WTC11 (cell line): ENCODE results near the gene PEAR1. TPM values are rescaled to one million over a fixed set of nuclear protein-coding genes. Genes with fewer than 3 reads are reported as not detected.

Experiments
- ATAC-seq: fragments of 200-7000 bp; cut with Tn5 transposase; 2 replicates; pipeline ENCODE4 v1.10.0; 2021; ENCODE audit warnings: mild to moderate bottlenecking, moderate library complexity
- CTCF ChIA-PET: fragments of 300-600 bp; sonication (Branson Sonifier 250); formaldehyde crosslinking; loops from one replicate; lab custom pipeline; 2021; ENCODE audit warnings: antibody characterized with exemption; lab: Charles Lee
- POLR2A ChIA-PET: fragments of 350-600 bp; sonication (Branson Sonifier 250); formaldehyde crosslinking; loops from one replicate; lab custom pipeline; 2021; ENCODE audit warnings: antibody characterized with exemption; lab: Charles Lee
- DNase-seq: peaks from one replicate; pipeline ENCODE4 v3.0.0; 2021; ENCODE audit warnings: low spot score
- H3K27ac Mint-ChIP-seq: 2 replicates; pipeline ENCODE4 v1.8.0; 2021; ENCODE audit warnings: mixed read lengths
- H3K27me3 Mint-ChIP-seq: 2 replicates; pipeline ENCODE4 v1.8.0; 2021; ENCODE audit warnings: low read depth, mild to moderate bottlenecking, moderate library complexity, mixed read lengths
- H3K36me3 Mint-ChIP-seq: 2 replicates; pipeline ENCODE4 v1.8.0; 2021; ENCODE audit warnings: mixed read lengths
- H3K4me1 Mint-ChIP-seq: 2 replicates; pipeline ENCODE4 v1.8.0; 2022; ENCODE audit warnings: mixed read lengths
- H3K4me3 Mint-ChIP-seq: 2 replicates; pipeline ENCODE4 v1.8.0; 2021; ENCODE audit warnings: mild to moderate bottlenecking, moderate library complexity, mixed read lengths
- H3K9me3 Mint-ChIP-seq: 2 replicates; pipeline ENCODE4 v1.8.0; 2021; ENCODE audit warnings: mixed read lengths
- AFF4 ChIP-seq: sonication (generic); formaldehyde crosslinking; IDR thresholded peaks from 2 replicates; pipeline ENCODE4 v1.8.1; 2023; ENCODE audit warnings: mild to moderate bottlenecking, missing genetic modification reagents, borderline replicate concordance
- ATF2 ChIP-seq: sonication (generic); formaldehyde crosslinking; IDR thresholded peaks from 2 replicates; pipeline ENCODE4 v1.8.1; 2022; ENCODE audit warnings: low read depth, missing genetic modification reagents, borderline replicate concordance
- ERG ChIP-seq: fragments of 250-450 bp; sonication (Bioruptor Pico); IDR thresholded peaks from 2 replicates; pipeline ENCODE4 v1.8.0; 2021; ENCODE audit warnings: mild to moderate bottlenecking
- ESRRA ChIP-seq: sonication (generic); formaldehyde crosslinking; IDR thresholded peaks from 2 replicates; pipeline ENCODE4 v1.8.1; 2022; ENCODE audit warnings: mild to moderate bottlenecking, missing genetic modification reagents, borderline replicate concordance
- FOXJ3 ChIP-seq: sonication (generic); formaldehyde crosslinking; IDR thresholded peaks from 2 replicates; pipeline ENCODE4 v1.9.0; 2021; ENCODE audit warnings: missing genetic modification reagents, mild to moderate bottlenecking, borderline replicate concordance
- IRF2 ChIP-seq: sonication (generic); formaldehyde crosslinking; IDR thresholded peaks from 2 replicates; pipeline ENCODE4 v1.8.0; 2022; ENCODE audit warnings: low read depth, missing genetic modification reagents, borderline replicate concordance
- JUN ChIP-seq: sonication (generic); formaldehyde crosslinking; IDR thresholded peaks from 2 replicates; pipeline ENCODE4 v1.8.0; 2023; ENCODE audit warnings: mild to moderate bottlenecking, missing genetic modification reagents
- MAX ChIP-seq: sonication (generic); formaldehyde crosslinking; IDR thresholded peaks from 2 replicates; pipeline ENCODE4 v1.8.0; 2022; ENCODE audit warnings: mild to moderate bottlenecking, missing genetic modification reagents
- MXD4 ChIP-seq: fragments of 250-450 bp; sonication (Bioruptor Pico); IDR thresholded peaks from 2 replicates; pipeline ENCODE4 v1.8.0; 2021; ENCODE audit warnings: mild to moderate bottlenecking, moderate library complexity, borderline replicate concordance
- NFE2L1 ChIP-seq: sonication (generic); formaldehyde crosslinking; IDR thresholded peaks from 2 replicates; pipeline ENCODE4 v1.8.1; 2023; ENCODE audit warnings: missing genetic modification reagents
- NFYB ChIP-seq: sonication (generic); formaldehyde crosslinking; conservative IDR thresholded peaks from 2 replicates; pipeline ENCODE4 v1.8.0; 2022; ENCODE audit warnings: low read depth, missing genetic modification reagents
- SP1 ChIP-seq: sonication (generic); formaldehyde crosslinking; conservative IDR thresholded peaks from 2 replicates; pipeline ENCODE4 v1.8.1; 2022; ENCODE audit warnings: missing genetic modification reagents
- USF1 ChIP-seq: sonication (generic); formaldehyde crosslinking; IDR thresholded peaks from 2 replicates; pipeline ENCODE4 v1.8.0; 2022; ENCODE audit warnings: mild to moderate bottlenecking, missing genetic modification reagents
- USF2 ChIP-seq: sonication (generic); formaldehyde crosslinking; IDR thresholded peaks from 2 replicates; pipeline ENCODE4 v1.8.1; 2023; ENCODE audit warnings: mild to moderate bottlenecking, missing genetic modification reagents, moderate library complexity
- ZBTB43 ChIP-seq: sonication (generic); formaldehyde crosslinking; IDR thresholded peaks from 2 replicates; pipeline ENCODE4 v1.8.1; 2023; ENCODE audit warnings: mild to moderate bottlenecking, missing genetic modification reagents
- ZNF317 ChIP-seq: sonication (generic); formaldehyde crosslinking; IDR thresholded peaks from 2 replicates; pipeline ENCODE4 v1.8.1; 2023; ENCODE audit warnings: low read depth, mild to moderate bottlenecking, moderate library complexity, missing genetic modification reagents, borderline replicate concordance
- ZNF512 ChIP-seq: sonication (generic); formaldehyde crosslinking; IDR thresholded peaks from 2 replicates; pipeline ENCODE4 v1.8.1; 2022; ENCODE audit warnings: missing genetic modification reagents, borderline replicate concordance
- ZNF671 ChIP-seq: fragments of 250-450 bp; sonication (Bioruptor Pico); IDR thresholded peaks from 2 replicates; pipeline ENCODE4 v1.8.0; 2021; ENCODE audit warnings: mild to moderate bottlenecking
- total RNA-seq: library from RNA; stranded (reverse); gene quantifications from 3 replicates; pipeline ENCODE4 v1.2.3, GENCODE V29; 2021

Gene PEAR1
- total RNA-seq, 1 experiment from 2014 or later: 1.6 TPM

GRCh38 chr1:156949127-156949526 lies 55.6 kb downstream of the PEAR1 start (continued):
- TF ChIP-seq ATF2 (CRISPR knock-in tag): no peak

GRCh38 chr1:156951371-156951770 lies 57.9 kb downstream of the PEAR1 start:
- DNase-seq (no peak), ATAC-seq (no peak)
- ChIA-PET POLR2A (no interaction called here), CTCF (interaction anchor here (1.0 kb wide), 1 partner anchor 41 kb away, joined by 3 read pairs; no protein-coding TSS in a partner anchor)
- Mint-ChIP-seq H3K27ac (no peak overlapping the region), H3K4me1 (no peaks in the 10 kb centered on the region), H3K4me3 (no peak overlapping the region), H3K36me3 (peaks cover 58% of the 10 kb centered on the region), H3K27me3 (no peaks in the 10 kb centered on the region), H3K9me3 (no peaks in the 10 kb centered on the region)
- TF ChIP-seq NFYB (CRISPR knock-in tag): no peak
- no peak for TF ChIP-seq MXD4
- TF ChIP-seq ERG (CRISPR knock-in tag): no peak
- TF ChIP-seq JUN: no peak
- TF ChIP-seq ZNF512 (CRISPR knock-in tag): no peak
- TF ChIP-seq IRF2 (CRISPR knock-in tag): no peak
- no peak for TF ChIP-seq AFF4 (CRISPR knock-in tag)
- no peak for TF ChIP-seq USF2
- no peak for TF ChIP-seq ZNF671 (CRISPR knock-in tag)
- TF ChIP-seq NFE2L1 (CRISPR knock-in tag): no peak
- no peak for TF ChIP-seq ZBTB43

GRCh38 chr1:156953571-156953970 lies 60.1 kb downstream of the PEAR1 start:
- TF ChIP-seq FOXJ3 (CRISPR knock-in tag): no peak
- TF ChIP-seq MXD4: no peak
- TF ChIP-seq MAX: no peak
- no peak for TF ChIP-seq SP1
- TF ChIP-seq ESRRA (CRISPR knock-in tag): no peak
- TF ChIP-seq ZNF317 (CRISPR knock-in tag): no peak
- no peak for TF ChIP-seq USF1 (CRISPR knock-in tag)
- ATAC-seq (no peak), DNase-seq (no peak)
- Mint-ChIP-seq H3K27me3 (no peaks in the 10 kb centered on the region), H3K4me1 (no peaks in the 10 kb centered on the region), H3K36me3 (peaks cover 58% of the 10 kb centered on the region), H3K27ac (no peak overlapping the region), H3K4me3 (no peak overlapping the region), H3K9me3 (no peaks in the 10 kb centered on the region)
- CTCF ChIA-PET: no interaction called here
- POLR2A ChIA-PET: no interaction called here
